Measurements from ENCODE around the gene KCNQ4. TPM values are rescaled to one million over a fixed set of nuclear protein-coding genes. Genes with fewer than 3 reads are reported as not detected.

KCNQ4 gene
- total RNA-seq, 5 donors from 2014 or later (not counting 1 experiment from before 2014, with no cell fraction given) = 0.10 to 0.35 (median 0.26) TPM

GRCh38 chr1:40823345-40823744 lies 39.8 kb downstream of the KCNQ4 start:
- no CpG with 5 or more reads among the region's 4 CpGs for WGBS (ENCODE audit: insufficient coverage)
- Histone ChIP-seq H3K36me3 (ENCODE audit: control insufficient read depth in 2 of 2, extremely low read depth in 1 of 2, insufficient read depth in 1 of 2, low read length in 1 of 2) (no peaks in the 10 kb centered on the region), H3K27me3 (replicated peaks in 1 of 2; ENCODE audit: control insufficient read depth in 2 of 2, extremely low read depth in 1 of 2, insufficient read depth in 2 of 2, low read length in 1 of 2) (peaks cover 0 to 4% of the 10 kb centered on the region in 2 experiments), H3K9me3 (no peaks in the 10 kb centered on the region), H3K27ac (ENCODE audit: low read length) (no peak overlapping the region), H3K4me1 (ENCODE audit: control insufficient read depth in 1 of 2, extremely low read depth in 1 of 2, insufficient read depth in 2 of 2, low read length in 2 of 2) (peaks cover 0 to 26% of the 10 kb centered on the region in 2 experiments), H3K4me3 (ENCODE audit: control insufficient read depth in 1 of 2, extremely low read depth in 1 of 2, low read length in 1 of 2) (no peak overlapping the region)
- no peaks in the 10 kb centered on the region for H3K36me3 Mint-ChIP-seq
- ChIA-PET POLR2A (no interaction called here), CTCF (no interaction called here)
- ATAC-seq (replicated peaks in 1 of 4) = no peak
- peaks cover 19 to 33% (median 20%) of the 10 kb centered on the region in 3 donors for H3K4me1 Mint-ChIP-seq
- H3K9me3 Mint-ChIP-seq = no peaks in the 10 kb centered on the region
- no peaks in the 10 kb centered on the region for H3K27me3 Mint-ChIP-seq
- no peak overlapping the region for H3K27ac Mint-ChIP-seq
- no peak overlapping the region for H3K4me3 Mint-ChIP-seq
- DNase-seq = no peak

- Mint-ChIP-seq H3K4me1 (peaks cover 17 to 29% (median 20%) of the 10 kb centered on the region in 3 donors), H3K27ac (no peak overlapping the region), H3K27me3 (no peaks in the 10 kb centered on the region), H3K4me3 (no peak overlapping the region), H3K9me3 (no peaks in the 10 kb centered on the region), H3K36me3 (no peaks in the 10 kb centered on the region)
- no peaks in the 10 kb centered on the region for H3K9me3 ChIP-seq
- WGBS (ENCODE audit: insufficient coverage) = 91% methylated on average over 14 of the region's 17 CpGs
- CTCF ChIA-PET = no interaction called here
- DNase-seq = no peak
- no peak for ATAC-seq (replicated peaks in 1 of 4)
- H3K27ac ChIP-seq (ENCODE audit: low read length) = no peak overlapping the region
- no peak overlapping the region for H3K4me3 ChIP-seq (ENCODE audit: control insufficient read depth in 1 of 2, extremely low read depth in 1 of 2, low read length in 1 of 2)
- POLR2A ChIA-PET = no interaction called here
- H3K27me3 ChIP-seq (replicated peaks in 1 of 2; ENCODE audit: control insufficient read depth in 2 of 2, extremely low read depth in 1 of 2, insufficient read depth in 2 of 2, low read length in 1 of 2) = no peaks in the 10 kb centered on the region
- no peaks in the 10 kb centered on the region for H3K36me3 ChIP-seq (ENCODE audit: control insufficient read depth in 2 of 2, extremely low read depth in 1 of 2, insufficient read depth in 1 of 2, low read length in 1 of 2)
- peaks cover 0 to 19% of the 10 kb centered on the region in 2 experiments for H3K4me1 ChIP-seq (ENCODE audit: control insufficient read depth in 1 of 2, extremely low read depth in 1 of 2, insufficient read depth in 2 of 2, low read length in 2 of 2)
These were observed 40.4 kb downstream of the KCNQ4 start for GRCh38 chr1:40823983-40824382.

DNA sequence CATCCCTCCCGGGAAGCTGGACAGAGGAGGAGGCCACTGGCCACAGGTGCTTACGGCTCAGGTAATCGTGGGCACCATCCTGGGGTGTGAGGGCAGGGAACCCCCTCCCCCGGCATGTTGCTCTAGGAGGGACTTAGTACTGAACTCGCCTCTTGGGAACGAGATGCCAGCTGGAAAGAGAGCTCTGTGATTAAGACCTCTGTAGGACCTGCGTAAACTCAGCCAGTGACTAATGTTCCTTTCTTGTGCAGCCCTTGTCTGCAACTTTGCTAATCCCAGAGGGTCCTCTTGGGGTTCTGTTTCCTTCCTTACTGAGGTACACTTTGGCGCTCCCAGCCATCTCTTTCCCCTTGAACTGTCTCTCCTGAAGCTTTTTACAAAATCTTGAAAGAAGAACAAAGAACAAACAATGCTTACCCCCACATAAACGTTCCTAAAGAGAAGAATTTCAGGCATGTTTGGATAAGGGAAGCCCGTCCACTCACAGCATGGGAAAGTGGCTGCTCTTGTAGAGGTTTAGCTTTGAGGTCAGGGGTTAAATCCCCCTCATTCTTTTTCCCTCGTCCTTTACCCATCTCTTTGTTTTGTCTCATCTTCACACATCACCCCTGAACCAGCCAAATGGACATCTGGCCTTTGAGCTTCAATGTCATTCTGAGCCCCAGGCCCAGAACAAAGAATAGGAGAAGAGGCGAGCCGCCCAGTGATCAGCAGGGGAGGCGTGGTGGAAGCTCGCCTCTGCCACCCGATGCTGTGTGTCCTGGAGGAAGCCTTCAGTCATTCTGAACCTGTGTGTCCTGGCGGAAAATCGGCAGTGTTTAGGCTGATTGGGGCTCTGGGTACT lies 41.2 kb downstream of the KCNQ4 start:
- Histone ChIP-seq H3K27me3 (replicated peaks in 1 of 2; ENCODE audit: control insufficient read depth in 2 of 2, extremely low read depth in 1 of 2, insufficient read depth in 2 of 2, low read length in 1 of 2) (no peaks in the 10 kb centered on the region), H3K9me3 (no peaks in the 10 kb centered on the region), H3K27ac (ENCODE audit: low read length) (no peak overlapping the region), H3K36me3 (ENCODE audit: control insufficient read depth in 2 of 2, extremely low read depth in 1 of 2, insufficient read depth in 1 of 2, low read length in 1 of 2) (no peaks in the 10 kb centered on the region), H3K4me3 (ENCODE audit: control insufficient read depth in 1 of 2, extremely low read depth in 1 of 2, low read length in 1 of 2) (no peak overlapping the region), H3K4me1 (ENCODE audit: control insufficient read depth in 1 of 2, extremely low read depth in 1 of 2, insufficient read depth in 2 of 2, low read length in 2 of 2) (peaks cover 0 to 13% of the 10 kb centered on the region in 2 experiments)
- ATAC-seq (replicated peaks in 1 of 4) (no peak), DNase-seq (no peak)
- peak overlapping the region in 1 of 2 donors; percentile 16 for H3K27ac Mint-ChIP-seq
- ChIA-PET POLR2A (no interaction called here), CTCF (no interaction called here)
- H3K36me3 Mint-ChIP-seq = no peaks in the 10 kb centered on the region
- H3K4me3 Mint-ChIP-seq = no peak overlapping the region
- H3K9me3 Mint-ChIP-seq = no peaks in the 10 kb centered on the region
- 85% methylated on average over 10 of the region's 18 CpGs for WGBS (ENCODE audit: insufficient coverage)
- peaks cover 15 to 25% (median 20%) of the 10 kb centered on the region in 3 donors for H3K4me1 Mint-ChIP-seq
- no peaks in the 10 kb centered on the region for H3K27me3 Mint-ChIP-seq

DNA sequence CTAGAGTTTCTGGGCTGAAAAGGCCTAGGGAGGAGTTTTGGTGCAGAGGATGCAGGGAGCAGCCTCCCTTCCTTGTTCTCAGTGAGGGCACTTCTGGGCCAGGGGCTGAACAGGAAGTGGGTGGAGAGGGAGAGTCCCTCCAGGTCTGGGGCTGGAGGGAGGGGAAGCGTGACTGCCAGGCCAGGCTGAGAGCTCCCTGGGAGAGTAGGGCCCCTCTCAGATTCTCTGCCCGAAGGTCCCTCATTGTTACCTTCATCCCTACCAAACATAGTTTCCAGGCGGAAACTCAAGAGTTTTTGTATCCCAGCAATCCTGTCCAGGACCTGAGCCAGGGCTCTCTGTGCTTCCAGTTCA lies 41.8 kb downstream of the KCNQ4 start:
- no peak for ATAC-seq (replicated peaks in 1 of 4)
- ChIA-PET CTCF (no interaction called here), POLR2A (no interaction called here)
- WGBS (ENCODE audit: insufficient coverage) = 33% methylated on average over 1 of the region's 3 CpGs
- Histone ChIP-seq H3K27me3 (replicated peaks in 1 of 2; ENCODE audit: control insufficient read depth in 2 of 2, extremely low read depth in 1 of 2, insufficient read depth in 2 of 2, low read length in 1 of 2) (no peaks in the 10 kb centered on the region), H3K4me1 (ENCODE audit: control insufficient read depth in 1 of 2, extremely low read depth in 1 of 2, insufficient read depth in 2 of 2, low read length in 2 of 2) (peaks cover 0 to 13% of the 10 kb centered on the region in 2 experiments), H3K27ac (ENCODE audit: low read length) (no peak overlapping the region), H3K4me3 (ENCODE audit: control insufficient read depth in 1 of 2, extremely low read depth in 1 of 2, low read length in 1 of 2) (no peak overlapping the region), H3K9me3 (no peaks in the 10 kb centered on the region), H3K36me3 (ENCODE audit: control insufficient read depth in 2 of 2, extremely low read depth in 1 of 2, insufficient read depth in 1 of 2, low read length in 1 of 2) (no peaks in the 10 kb centered on the region)
- Mint-ChIP-seq H3K4me1 (peaks cover 15 to 25% (median 20%) of the 10 kb centered on the region in 3 donors), H3K27me3 (no peaks in the 10 kb centered on the region), H3K36me3 (no peaks in the 10 kb centered on the region), H3K9me3 (no peaks in the 10 kb centered on the region), H3K27ac (no peak overlapping the region), H3K4me3 (no peak overlapping the region)
- DNase-seq = no peak

DNA sequence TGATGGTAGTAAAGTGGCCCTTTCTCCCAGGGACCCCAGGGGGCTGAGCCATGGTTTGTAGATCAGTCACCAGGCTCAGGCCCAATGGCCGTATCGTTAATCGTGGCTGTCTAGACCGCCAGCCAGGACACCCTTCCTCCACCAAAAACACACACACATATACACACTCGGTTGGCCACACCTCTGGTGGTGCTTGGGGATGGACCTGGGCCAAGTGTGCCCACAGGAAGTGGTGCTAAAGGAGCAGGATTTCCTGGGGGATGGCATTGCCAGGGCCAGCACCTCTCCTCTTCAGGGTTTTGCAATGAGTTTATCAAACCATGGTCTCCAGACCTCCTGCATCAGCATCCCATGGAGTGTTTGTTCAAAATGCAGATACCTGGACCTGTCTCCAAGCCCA lies 42.4 kb downstream of the KCNQ4 start:
- no peak for DNase-seq
- Histone ChIP-seq H3K4me1 (ENCODE audit: control insufficient read depth in 1 of 2, extremely low read depth in 1 of 2, insufficient read depth in 2 of 2, low read length in 2 of 2) (peaks cover 0 to 13% of the 10 kb centered on the region in 2 experiments), H3K36me3 (ENCODE audit: control insufficient read depth in 2 of 2, extremely low read depth in 1 of 2, insufficient read depth in 1 of 2, low read length in 1 of 2) (no peaks in the 10 kb centered on the region), H3K27me3 (replicated peaks in 1 of 2; ENCODE audit: control insufficient read depth in 2 of 2, extremely low read depth in 1 of 2, insufficient read depth in 2 of 2, low read length in 1 of 2) (no peaks in the 10 kb centered on the region), H3K9me3 (no peaks in the 10 kb centered on the region), H3K4me3 (ENCODE audit: control insufficient read depth in 1 of 2, extremely low read depth in 1 of 2, low read length in 1 of 2) (no peak overlapping the region), H3K27ac (ENCODE audit: low read length) (no peak overlapping the region)
- WGBS (ENCODE audit: insufficient coverage) = no CpG with 5 or more reads among the region's 5 CpGs
- CTCF ChIA-PET = no interaction called here
- H3K36me3 Mint-ChIP-seq = no peaks in the 10 kb centered on the region
- no peak for ATAC-seq (replicated peaks in 1 of 4)
- POLR2A ChIA-PET = no interaction called here
- H3K9me3 Mint-ChIP-seq = no peaks in the 10 kb centered on the region
- no peak overlapping the region for H3K27ac Mint-ChIP-seq
- H3K4me1 Mint-ChIP-seq = peaks cover 15 to 25% (median 20%) of the 10 kb centered on the region in 3 donors
- no peak overlapping the region for H3K4me3 Mint-ChIP-seq
- no peaks in the 10 kb centered on the region for H3K27me3 Mint-ChIP-seq

GRCh38 chr1:40829631-40830245 lies 46.2 kb downstream of the KCNQ4 start:
- CTCF ChIA-PET = no interaction called here
- Histone ChIP-seq H3K27ac (ENCODE audit: low read length) (no peak overlapping the region), H3K9me3 (no peaks in the 10 kb centered on the region), H3K4me1 (ENCODE audit: control insufficient read depth in 1 of 2, extremely low read depth in 1 of 2, insufficient read depth in 2 of 2, low read length in 2 of 2) (peaks cover 0 to 13% of the 10 kb centered on the region in 2 experiments), H3K36me3 (ENCODE audit: control insufficient read depth in 2 of 2, extremely low read depth in 1 of 2, insufficient read depth in 1 of 2, low read length in 1 of 2) (no peaks in the 10 kb centered on the region), H3K27me3 (replicated peaks in 1 of 2; ENCODE audit: control insufficient read depth in 2 of 2, extremely low read depth in 1 of 2, insufficient read depth in 2 of 2, low read length in 1 of 2) (no peaks in the 10 kb centered on the region), H3K4me3 (ENCODE audit: control insufficient read depth in 1 of 2, extremely low read depth in 1 of 2, low read length in 1 of 2) (no peak overlapping the region)
- peaks cover 14 to 21% (median 20%) of the 10 kb centered on the region in 3 donors for H3K4me1 Mint-ChIP-seq
- H3K9me3 Mint-ChIP-seq = no peaks in the 10 kb centered on the region
- no peaks in the 10 kb centered on the region for H3K36me3 Mint-ChIP-seq
- DNase-seq = no peak
- H3K27me3 Mint-ChIP-seq = no peaks in the 10 kb centered on the region
- 81% methylated on average over 8 of the region's 14 CpGs for WGBS (ENCODE audit: insufficient coverage)
- no peak for ATAC-seq (replicated peaks in 1 of 4)
- POLR2A ChIA-PET = no interaction called here
- H3K27ac Mint-ChIP-seq = no peak overlapping the region
- no peak overlapping the region for H3K4me3 Mint-ChIP-seq

All from T-cell (primary cell).